Right lobe of liver (tissue), 4 donors: ENCODE data around the gene KCNMB3.
"Not testable (repeated sequence)": the region's sequence is repeated elsewhere in the genome, so short reads cannot be mapped to it uniquely, and the experiment has no call there.

ENCODE experiments used
- POLR2A ChIP-seq: fragments of 450-650 bp; IDR thresholded peaks from one replicate; pipeline ENCODE4 v1.6.1; 2017; ENCODE audit warnings: antibody characterized with exemption, mild to moderate bottlenecking
- TF ChIP-seq, protein P1 (sequence below), 4 donors: fragments of 200-600 bp in 3 of 4; fragments of 450-650 bp in 1 of 4; IDR thresholded peaks; one replicate each; pipeline versions ENCODE4 v1.5.1 to v1.8.0; 2016 to 2022; ENCODE audit warnings: antibody characterized with exemption in 4 of 4, mild to moderate bottlenecking in 2 of 4
- donor health status: DM: no; HTN: no; CAD: no.
- donor health status: DM: no; HTN: no; CAD: no.
- donor health status: DM: no; HTN: yes; CAD: no.

GRCh38 chr3:179218213-179218612 lies 32.7 kb downstream of the KCNMB3 start:
- TF ChIP-seq, protein P1, sequence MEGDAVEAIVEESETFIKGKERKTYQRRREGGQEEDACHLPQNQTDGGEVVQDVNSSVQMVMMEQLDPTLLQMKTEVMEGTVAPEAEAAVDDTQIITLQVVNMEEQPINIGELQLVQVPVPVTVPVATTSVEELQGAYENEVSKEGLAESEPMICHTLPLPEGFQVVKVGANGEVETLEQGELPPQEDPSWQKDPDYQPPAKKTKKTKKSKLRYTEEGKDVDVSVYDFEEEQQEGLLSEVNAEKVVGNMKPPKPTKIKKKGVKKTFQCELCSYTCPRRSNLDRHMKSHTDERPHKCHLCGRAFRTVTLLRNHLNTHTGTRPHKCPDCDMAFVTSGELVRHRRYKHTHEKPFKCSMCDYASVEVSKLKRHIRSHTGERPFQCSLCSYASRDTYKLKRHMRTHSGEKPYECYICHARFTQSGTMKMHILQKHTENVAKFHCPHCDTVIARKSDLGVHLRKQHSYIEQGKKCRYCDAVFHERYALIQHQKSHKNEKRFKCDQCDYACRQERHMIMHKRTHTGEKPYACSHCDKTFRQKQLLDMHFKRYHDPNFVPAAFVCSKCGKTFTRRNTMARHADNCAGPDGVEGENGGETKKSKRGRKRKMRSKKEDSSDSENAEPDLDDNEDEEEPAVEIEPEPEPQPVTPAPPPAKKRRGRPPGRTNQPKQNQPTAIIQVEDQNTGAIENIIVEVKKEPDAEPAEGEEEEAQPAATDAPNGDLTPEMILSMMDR (IDR thresholded peaks at IDR 0.05), result not testable (repeated sequence)
- not testable (repeated sequence) for TF ChIP-seq POLR2A
